Measurements from ENCODE around the gene GXYLT2. TPM values are rescaled to one million over a fixed set of nuclear protein-coding genes. Genes with fewer than 3 reads are reported as not detected.

GXYLT2 gene
- total and polyA plus RNA-seq, 8 donors, result 12.4 to 27.9 (median 16.7) TPM

DNA sequence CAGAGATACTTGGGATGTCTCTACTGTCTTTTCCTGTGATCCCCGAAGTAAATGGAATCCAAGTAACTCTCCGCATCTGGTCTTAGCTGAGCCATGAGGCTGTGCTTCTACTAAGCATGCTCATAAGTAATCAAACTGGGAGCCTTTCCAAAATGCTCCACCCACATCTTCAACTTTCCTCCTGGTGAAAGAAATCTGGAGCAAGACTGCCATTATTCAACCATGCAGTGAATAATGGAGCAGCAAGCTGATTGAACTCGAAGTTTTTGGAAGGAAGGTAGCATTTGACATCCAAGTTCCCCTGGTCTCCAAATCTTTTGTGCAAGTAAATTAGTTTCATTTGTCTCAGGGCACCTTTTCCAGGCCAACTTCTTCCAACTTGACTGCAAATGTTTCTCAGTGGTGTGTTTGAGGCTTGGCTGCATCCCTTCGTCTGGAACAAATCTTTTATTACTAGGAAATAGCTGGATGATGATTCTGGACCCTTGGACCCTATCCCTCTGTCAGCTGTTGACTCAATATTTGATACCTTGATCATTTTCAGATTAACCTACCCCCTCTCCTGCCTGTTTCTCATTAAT is 19.4 kb downstream of the GXYLT2 start:
- Histone ChIP-seq H3K4me1 (no peaks in the 10 kb centered on the region), H3K27me3 (no peaks in the 10 kb centered on the region), H3K9me3 (no peaks in the 10 kb centered on the region), H3K4me3 (no peak overlapping the region), H3K36me3 (no peaks in the 10 kb centered on the region), H3K27ac (no peak overlapping the region)
- intact Hi-C loops (cut with DNase I), result no loop called here
- DNase-seq, result peak in 2 of 4 donors; percentile 71 to 89
- TF ChIP-seq, protein P1, sequence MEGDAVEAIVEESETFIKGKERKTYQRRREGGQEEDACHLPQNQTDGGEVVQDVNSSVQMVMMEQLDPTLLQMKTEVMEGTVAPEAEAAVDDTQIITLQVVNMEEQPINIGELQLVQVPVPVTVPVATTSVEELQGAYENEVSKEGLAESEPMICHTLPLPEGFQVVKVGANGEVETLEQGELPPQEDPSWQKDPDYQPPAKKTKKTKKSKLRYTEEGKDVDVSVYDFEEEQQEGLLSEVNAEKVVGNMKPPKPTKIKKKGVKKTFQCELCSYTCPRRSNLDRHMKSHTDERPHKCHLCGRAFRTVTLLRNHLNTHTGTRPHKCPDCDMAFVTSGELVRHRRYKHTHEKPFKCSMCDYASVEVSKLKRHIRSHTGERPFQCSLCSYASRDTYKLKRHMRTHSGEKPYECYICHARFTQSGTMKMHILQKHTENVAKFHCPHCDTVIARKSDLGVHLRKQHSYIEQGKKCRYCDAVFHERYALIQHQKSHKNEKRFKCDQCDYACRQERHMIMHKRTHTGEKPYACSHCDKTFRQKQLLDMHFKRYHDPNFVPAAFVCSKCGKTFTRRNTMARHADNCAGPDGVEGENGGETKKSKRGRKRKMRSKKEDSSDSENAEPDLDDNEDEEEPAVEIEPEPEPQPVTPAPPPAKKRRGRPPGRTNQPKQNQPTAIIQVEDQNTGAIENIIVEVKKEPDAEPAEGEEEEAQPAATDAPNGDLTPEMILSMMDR (IDR thresholded peaks at IDR 0.05), result no peak
- peak; percentile 57 for ATAC-seq

DNA sequence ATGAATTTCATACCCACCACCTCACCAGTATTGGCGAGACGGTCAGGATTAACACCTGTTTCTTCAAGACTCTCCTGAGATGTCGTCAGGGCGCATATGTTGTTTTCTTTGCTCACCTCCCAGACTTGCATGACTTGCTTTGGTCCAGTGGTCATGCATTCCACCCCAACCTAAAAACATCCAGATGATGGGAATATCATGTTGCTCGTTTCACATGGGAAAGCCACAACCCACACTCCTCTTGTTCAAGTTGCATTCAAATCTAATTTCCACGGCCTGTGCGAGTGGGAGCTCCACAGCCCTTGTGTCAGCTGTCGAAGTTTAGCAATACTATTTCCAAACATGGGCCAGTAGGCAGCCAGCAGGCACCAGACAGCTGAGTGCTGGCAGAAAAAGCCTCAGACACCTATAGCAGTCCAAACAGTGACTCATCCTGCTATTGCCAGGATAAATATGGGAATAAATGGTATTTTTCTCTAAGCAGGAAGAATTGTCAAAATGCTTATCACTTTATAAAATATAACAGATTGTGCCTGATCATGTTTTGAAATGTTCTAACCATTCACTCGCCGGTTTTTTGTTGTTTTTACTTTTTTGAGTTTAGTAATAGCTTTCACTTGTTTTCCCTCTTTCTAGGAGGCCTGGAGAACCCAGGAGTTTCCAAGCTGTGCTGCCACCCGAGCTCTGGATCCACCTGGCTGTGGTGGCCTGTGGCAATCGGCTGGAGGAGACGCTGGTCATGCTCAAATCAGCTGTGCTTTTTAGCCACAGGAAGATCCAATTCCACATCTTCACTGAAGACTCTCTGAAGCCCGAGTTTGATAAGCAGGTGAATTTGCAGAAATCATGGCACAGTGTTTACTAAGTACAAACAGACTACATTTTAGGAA is 20.1 kb downstream of the GXYLT2 start:
- Histone ChIP-seq H3K4me3 (no peak overlapping the region), H3K27ac (no peak overlapping the region), H3K36me3 (no peaks in the 10 kb centered on the region), H3K9me3 (no peaks in the 10 kb centered on the region), H3K27me3 (no peaks in the 10 kb centered on the region), H3K4me1 (no peaks in the 10 kb centered on the region)
- intact Hi-C loops (cut with DNase I), result no loop called here
- ATAC-seq, result peak; percentile 72
- TF ChIP-seq, protein P1 (IDR thresholded peaks at IDR 0.05), result no peak
- peak in 1 of 4 donors; percentile 43 for DNase-seq

DNA sequence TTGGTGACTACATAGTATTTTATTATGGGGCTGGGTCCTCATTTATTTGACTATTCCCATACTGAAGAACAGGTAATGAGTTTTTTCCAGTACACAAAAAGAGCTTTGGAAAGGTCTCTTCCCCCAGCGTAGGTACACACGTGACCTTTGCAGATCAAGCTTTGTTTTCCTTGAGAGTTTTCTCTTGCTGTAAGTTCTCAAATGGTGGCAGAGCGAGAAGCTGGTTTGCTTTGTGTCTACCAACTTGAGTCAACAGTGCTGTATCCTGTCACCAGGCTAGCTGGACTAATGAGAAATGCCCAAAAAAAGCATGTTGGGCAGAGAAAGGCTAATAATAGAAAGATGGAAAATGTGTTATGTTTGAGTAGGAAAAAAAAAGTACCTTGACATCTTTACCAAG is 21.7 kb downstream of the GXYLT2 start:
- TF ChIP-seq, protein P1 (IDR thresholded peaks at IDR 0.05), result no peak
- intact Hi-C loops (cut with DNase I), result no loop called here
- DNase-seq, result no peak

DNA sequence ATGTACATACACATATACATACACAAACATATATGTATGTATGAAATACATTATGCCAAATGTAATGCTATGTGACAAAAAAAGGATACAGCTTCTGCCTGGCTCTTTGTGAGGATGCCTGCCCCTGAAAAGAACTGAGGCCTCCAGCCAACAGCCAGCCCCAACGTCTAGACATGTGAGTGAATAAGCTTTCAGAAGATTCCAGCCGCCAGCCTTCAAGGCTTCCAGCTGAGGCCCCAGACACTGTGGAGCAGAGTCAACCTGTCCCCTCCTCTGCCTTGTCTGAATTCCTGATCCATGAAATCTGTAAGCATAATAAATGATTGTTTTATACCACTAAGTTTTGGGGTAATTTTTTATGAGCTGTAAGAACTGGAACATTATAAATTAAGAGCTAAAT is 24.7 kb downstream of the GXYLT2 start:
- H3K36me3 ChIP-seq, result no peaks in the 10 kb centered on the region
- intact Hi-C loops (cut with DNase I), result no loop called here
- ATAC-seq (no peak), DNase-seq (no peak)
- no peaks in the 10 kb centered on the region for H3K9me3 ChIP-seq
- H3K27me3 ChIP-seq, result no peaks in the 10 kb centered on the region
- H3K27ac ChIP-seq, result no peak overlapping the region
- H3K4me1 ChIP-seq, result no peaks in the 10 kb centered on the region
- no peak overlapping the region for H3K4me3 ChIP-seq
- TF ChIP-seq, protein P1 (IDR thresholded peaks at IDR 0.05), result no peak

More for the DNA sequence above, 21.7 kb downstream of the GXYLT2 start:
- H3K9me3 ChIP-seq, result no peaks in the 10 kb centered on the region
- no peaks in the 10 kb centered on the region for H3K27me3 ChIP-seq
- no peak overlapping the region for H3K27ac ChIP-seq
- no peak for ATAC-seq
- no peaks in the 10 kb centered on the region for H3K4me1 ChIP-seq
- H3K36me3 ChIP-seq, result no peaks in the 10 kb centered on the region
- no peak overlapping the region for H3K4me3 ChIP-seq

DNA sequence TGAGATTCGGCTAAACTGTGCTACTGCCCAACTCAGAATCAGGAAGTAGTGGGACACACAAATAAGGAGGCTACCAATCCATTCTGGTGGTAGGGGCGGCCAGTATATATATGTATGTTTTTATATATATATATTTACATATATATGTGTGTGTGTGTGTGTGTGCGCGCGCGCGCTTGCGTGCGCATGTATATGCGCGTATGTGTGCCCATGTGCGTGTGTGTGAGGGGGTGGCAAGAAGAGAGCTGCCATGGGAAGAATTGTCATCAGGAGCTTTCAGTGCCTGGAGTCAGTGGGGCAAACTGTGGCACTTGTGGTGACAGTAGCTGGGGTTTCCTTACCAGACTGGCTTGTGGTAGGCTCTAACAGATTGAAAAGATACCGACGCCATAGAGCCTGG is 26.5 kb downstream of the GXYLT2 start:
- no peak overlapping the region for H3K4me3 ChIP-seq
- intact Hi-C loops (cut with DNase I), result no loop called here
- no peaks in the 10 kb centered on the region for H3K27me3 ChIP-seq
- TF ChIP-seq, protein P1 (IDR thresholded peaks at IDR 0.05), result no peak
- no peak for ATAC-seq
- DNase-seq, result no peak
- H3K9me3 ChIP-seq, result no peaks in the 10 kb centered on the region
- no peak overlapping the region for H3K27ac ChIP-seq
- H3K4me1 ChIP-seq, result no peaks in the 10 kb centered on the region
- no peaks in the 10 kb centered on the region for H3K36me3 ChIP-seq
